LHCN-M2 (cell line): Measurements from ENCODE around the gene KRTAP3-2. TPM values are rescaled to one million over a fixed set of nuclear protein-coding genes. Genes with fewer than 3 reads are reported as not detected.

Source experiments
- DNase-seq: peaks from one replicate; pipeline ENCODE4 v3.0.0-alpha.2; 2012; ENCODE audit warnings: low read depth
- total RNA-seq: library from RNA; depleted of rRNA; stranded (reverse); fragments of >200 nt; gene quantifications from 2 replicates; pipeline ENCODE4 v1.2.3, GENCODE V29; 2014

The KRTAP3-2 gene
- total RNA-seq, 1 experiment from 2014 or later: not detected

GRCh38 chr17:41010441-41010840 lies 10.7 kb upstream of the KRTAP3-2 start:
- no peak for DNase-seq

GRCh38 chr17:41009936-41010335 lies 10.2 kb upstream of the KRTAP3-2 start:
- no peak for DNase-seq

DNA sequence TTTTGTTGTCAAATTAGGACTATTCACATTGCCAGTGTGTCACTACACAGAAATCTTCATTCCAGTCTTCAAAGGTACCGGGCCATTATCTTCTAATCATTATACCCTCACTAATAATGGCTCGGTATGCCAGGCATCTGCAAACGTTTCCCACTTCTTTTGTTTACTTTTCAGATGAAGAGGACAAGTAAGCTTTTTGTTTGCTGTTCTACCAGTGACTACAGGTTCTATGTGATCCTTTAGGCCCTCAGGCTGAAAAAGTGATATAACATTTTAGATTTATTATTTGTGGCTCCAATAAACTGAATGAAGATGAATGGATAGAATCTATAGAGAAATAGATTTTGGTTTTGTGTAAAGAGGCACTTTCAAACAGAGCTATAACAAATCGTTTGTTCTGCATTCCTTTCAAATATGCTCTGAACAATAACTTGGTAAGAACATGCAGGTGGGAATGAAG lies 9.6 kb upstream of the KRTAP3-2 start:
- DNase-seq: no peak

DNA sequence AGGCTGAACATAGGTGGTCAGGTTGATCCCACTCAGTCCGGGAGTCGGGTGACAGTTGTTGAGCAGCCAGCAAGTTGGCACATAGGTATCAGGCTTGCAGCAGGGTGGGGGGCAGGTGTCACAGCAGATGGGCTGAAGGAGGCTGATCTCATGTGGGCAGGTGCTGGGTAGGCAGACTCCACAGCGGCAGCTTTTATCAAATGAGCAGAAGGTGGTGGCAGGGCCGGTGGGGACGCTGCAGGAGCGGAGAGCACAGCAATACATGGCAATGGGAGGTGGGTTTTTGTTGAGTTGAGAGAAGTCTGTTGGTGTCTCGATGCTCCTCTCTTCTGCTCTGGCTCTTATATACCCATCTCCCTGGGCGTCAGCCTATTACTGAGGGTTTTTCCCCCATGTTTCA lies 9.1 kb upstream of the KRTAP3-2 start, which contains the start of gene KRTAP3-1:
TSS of gene KRTAP3-1 (minus strand) at position 318 of the 400 bp plus-strand sequence. CDS start at position 264, 54 bp downstream.
- no peak for DNase-seq

- DNase-seq: no peak
These were observed 4.7 kb upstream of the KRTAP3-2 start for GRCh38 chr17:41004397-41004796.

- DNase-seq: no peak
These were observed 4.2 kb upstream of the KRTAP3-2 start for GRCh38 chr17:41003926-41004325.

DNA sequence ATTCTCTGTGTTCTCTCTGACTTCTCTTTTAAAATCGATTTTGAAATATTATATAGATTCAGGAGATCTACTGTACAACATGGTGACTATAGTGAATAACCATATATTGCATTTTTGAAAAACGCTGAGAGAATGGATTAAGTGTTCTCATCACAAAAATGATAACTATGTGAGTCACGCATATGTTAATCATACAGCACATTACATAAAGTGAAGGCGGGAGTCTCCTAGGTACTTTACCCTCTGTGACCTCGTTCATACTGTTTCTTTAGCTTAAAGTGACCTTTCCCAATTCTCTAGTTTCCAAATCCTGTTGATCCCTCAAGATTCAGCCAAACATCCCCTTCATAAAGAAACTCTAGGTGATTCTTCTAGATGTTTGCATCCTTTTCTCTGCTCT lies 3.1 kb upstream of the KRTAP3-2 start:
- DNase-seq: peak; percentile 47

GRCh38 chr17:41001795-41002194 lies 2.1 kb upstream of the KRTAP3-2 start:
- DNase-seq: no peak

DNA sequence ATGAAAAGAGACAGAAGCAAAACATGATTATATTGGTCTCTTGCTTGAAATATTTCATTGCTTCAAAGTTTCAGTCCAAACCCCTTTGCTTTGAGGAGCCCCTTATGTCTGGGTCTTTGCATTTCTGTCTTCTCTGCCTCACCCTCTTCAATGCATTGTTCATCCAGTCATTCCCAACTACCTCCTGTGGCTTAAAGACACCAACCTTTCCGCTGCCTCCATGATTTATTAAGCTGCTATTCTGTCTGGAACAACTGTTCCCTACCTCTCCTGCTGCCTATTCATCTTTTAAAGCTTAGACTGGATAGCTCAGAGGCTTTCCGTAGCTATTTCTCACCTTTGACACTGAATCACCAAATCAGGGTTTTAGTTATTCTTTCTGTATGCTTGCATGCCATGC lies 2.3 kb downstream of the KRTAP3-2 start:
- DNase-seq: no peak

DNA sequence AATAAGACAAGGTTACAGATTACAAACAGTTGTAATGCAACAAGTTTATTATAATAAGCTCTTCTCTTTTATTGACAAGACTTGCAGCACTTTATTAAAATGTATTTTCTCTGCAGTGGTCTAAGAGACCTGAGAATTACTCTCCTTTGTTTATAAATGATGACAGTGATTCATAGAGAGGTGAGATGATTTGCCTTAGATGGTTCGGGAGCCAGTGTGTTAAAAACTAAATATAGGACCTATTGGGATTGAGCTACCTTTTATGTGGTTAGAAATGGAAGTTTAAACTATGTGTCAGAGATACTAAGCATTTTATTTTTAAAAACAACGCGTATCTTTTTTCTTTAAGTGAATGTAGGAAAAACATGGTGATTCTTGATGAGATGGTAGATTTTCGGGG lies 2.9 kb downstream of the KRTAP3-2 start:
- DNase-seq: no peak

DNA sequence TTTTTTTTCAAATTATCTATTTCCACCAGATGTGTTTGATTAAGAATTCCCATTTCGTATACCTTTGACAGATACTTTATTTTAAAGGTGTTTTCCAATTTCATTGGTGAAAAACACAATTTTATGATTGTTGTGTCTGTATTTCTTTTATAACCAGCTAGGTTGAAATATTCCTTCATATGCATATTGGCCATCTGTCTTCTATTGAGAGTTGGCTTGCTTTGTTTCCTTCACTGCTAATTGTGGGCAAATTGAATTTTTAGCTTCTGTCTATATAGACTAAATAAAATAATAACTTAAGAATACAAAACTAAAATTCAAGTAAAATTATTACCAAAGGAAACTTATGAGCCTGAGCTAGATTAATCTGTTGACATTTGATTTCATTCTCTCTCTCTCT lies 4.6 kb downstream of the KRTAP3-2 start:
- DNase-seq: no peak

DNA sequence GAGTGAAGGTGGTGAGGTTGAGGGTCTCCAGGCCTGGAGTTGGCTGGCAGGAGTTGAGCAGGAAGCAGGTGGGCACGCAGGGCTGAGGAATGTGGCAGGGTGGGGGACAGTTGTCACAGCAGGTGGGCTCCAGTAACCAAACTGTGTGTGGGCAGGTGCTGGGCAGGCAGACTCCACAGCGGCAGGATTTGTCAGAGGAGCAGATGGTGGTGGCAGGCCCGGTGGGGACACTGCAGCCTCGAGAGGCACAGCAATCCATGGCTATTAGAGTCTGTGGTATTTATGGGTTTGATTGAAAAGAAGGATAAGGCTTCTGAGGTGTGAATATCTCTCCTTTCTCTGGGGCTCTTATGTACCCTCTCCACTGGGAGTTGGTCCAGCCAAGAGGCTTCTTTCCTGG lies 5.9 kb downstream of the KRTAP3-2 start, which contains the start of gene KRTAP3-3:
TSS of gene KRTAP3-3 (minus strand) at position 326 of the 400 bp plus-strand sequence. CDS start at position 259, 67 bp downstream.
- no peak for DNase-seq

DNA sequence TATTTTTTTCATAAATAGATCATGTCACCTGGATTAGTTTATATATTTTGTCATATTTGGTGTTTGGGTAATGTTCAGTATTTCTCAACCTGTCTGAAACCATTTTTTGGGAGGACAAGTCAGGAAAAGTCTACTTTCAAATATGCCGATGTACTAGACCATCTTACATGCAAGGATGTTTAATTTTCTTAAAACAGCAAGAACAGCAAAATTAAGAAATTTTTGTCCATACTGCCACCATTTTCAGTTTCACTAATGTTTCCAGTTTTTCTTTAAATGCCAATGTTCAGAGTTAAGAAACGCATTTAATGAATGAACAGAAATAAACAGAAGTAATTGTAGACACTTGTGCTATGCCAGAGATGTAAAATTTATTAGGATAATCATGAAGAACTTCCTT lies 6.6 kb downstream of the KRTAP3-2 start:
- DNase-seq: no peak

DNA sequence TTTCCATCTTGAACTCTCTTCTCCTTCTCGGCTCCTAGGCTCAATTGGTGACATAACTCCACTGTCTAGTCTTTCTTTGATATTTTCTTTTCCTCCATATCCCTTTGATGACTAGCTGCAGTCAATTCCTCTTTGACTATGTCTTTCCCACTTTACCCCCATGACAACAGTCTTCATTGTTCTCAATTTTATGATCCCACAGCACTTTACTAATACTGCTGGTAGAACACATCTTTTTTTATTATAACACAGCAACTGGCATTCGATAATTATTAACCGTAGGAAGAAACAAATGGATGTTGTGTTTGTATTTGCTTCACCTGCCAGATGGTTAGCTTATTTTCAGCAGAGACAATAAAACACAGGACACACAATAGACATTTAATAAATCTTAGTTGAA lies 7.0 kb downstream of the KRTAP3-2 start:
- no peak for DNase-seq

DNA sequence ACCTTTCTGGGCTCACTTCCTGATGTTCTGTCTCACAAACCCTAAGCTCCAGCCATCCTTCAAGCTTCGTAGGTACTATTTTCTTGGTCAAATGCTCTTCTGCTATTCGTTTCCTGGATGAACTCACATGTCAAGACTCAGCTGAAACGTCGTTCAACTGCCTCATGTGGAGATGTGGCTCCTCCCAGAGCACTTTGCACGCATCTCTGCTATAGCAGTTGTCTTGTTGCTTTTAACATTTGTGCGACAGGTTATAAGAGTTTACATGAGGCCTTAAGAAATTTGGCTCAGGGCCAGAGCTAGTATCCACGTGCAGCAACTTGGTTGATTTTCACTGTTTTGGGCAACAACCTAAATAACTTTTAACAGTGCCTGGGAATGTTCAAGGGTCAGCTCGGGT lies 12.8 kb downstream of the KRTAP3-2 start:
- no peak for DNase-seq

DNA sequence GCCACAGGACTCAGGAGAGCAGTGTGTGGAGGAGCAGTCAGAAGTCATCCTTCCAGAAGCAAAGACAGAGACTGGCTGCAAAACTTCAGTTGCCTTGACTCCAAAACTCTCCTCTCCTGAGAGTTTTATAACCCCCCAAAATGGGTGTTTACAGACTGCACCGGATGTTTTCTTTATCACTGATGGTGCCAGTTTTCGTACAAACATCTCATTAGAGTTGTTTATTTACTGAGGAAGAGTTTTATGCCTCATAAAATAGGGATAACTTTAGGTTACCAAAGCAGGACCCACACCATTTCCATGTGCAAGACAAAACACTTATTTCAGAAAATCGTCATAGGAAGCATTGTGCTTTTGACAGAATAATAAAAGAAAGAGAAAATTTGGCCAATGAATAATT lies 15.5 kb downstream of the KRTAP3-2 start, which contains the start of gene KRT40:
TSS of gene KRT40 (minus strand) at position 101 of the 400 bp plus-strand sequence. CDS start at position 48, 53 bp downstream.
- no peak for DNase-seq

DNA sequence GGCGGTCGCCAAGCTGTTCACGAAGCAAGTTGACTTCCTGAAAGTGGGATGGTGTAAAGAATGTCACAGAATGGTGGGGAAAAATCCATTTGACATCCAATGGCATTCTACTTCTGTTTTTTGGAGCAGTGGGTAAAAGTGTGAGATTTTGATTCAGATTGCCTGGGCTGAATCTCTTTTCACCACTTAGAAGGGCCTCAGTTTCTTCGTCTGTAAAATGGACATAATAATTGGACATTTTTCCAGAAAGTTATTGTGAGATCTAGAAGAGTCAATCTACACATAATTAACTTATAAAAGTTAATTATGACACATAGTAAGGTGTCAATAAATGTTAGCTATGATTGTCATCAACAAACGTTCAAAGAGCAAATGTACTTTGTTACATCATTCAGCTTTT lies 18.6 kb downstream of the KRTAP3-2 start:
- no peak for DNase-seq

GRCh38 chr17:40980596-40980995 lies 19.1 kb downstream of the KRTAP3-2 start:
- peak; percentile 71 for DNase-seq

DNA sequence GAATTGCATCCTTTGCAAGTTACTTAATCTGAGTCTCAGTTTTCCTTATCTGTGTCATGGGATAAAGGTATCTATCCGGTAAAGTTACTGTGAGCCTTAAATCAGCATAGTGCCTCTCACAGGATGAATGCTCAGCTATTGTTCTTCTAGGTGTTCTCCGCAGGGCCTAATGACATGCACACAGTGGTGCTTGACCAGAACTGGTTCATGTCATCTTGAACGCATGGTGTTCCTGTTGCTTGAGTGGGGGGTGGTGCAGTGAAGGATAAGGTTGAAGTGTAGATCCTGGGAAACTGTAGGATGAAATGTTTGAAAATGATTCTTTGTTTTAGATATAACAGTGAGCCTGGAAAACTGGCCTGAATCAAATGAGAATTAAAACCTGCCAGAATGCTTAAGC lies 19.6 kb downstream of the KRTAP3-2 start:
- DNase-seq: no peak

DNA sequence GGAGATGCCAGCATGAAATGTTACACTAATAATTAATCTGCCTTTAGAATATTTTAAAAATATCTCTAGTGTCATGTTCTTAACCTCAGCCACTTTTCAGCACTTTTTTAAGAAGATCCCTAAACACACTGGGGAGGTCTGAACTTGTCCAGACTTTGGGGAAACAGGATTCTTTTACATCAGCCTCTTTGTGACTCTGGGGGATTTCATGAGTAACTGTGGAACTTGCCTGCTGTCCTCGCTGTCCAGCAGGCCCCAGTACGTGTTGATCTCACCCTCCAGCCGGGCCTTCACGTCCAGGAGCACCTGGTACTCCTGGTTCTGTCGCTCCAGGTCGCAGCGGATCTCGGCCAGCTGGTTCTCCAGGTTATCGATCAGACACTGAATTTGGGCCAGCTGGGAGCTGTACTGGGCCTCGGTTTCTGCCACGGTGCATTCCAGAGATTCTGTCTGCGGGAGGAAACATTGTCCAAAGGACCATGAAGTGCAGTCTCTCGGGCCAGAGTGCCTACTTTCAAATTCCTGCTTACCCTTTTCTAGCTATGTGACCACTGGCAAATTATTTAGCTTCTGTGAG lies 21.0 kb downstream of the KRTAP3-2 start:
- no peak for DNase-seq

DNA sequence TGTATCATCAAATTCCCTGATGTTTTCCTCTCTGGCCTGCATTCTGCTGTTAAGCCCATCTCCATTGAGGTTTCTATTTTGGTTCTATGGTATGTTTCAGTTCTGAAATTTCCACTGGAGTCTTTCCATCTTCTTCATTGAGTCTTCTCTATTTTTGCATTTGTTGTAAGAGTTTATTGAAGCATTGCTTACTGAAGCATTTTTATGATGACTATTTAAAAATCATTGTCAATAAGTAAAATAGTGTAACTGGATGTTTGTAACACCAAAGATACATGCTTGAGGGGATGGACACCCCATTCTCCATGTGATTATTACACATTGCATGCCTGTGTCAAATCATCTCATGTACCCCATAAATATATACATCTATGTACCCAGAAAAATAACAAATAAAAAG lies 24.2 kb downstream of the KRTAP3-2 start:
- DNase-seq: no peak

DNA sequence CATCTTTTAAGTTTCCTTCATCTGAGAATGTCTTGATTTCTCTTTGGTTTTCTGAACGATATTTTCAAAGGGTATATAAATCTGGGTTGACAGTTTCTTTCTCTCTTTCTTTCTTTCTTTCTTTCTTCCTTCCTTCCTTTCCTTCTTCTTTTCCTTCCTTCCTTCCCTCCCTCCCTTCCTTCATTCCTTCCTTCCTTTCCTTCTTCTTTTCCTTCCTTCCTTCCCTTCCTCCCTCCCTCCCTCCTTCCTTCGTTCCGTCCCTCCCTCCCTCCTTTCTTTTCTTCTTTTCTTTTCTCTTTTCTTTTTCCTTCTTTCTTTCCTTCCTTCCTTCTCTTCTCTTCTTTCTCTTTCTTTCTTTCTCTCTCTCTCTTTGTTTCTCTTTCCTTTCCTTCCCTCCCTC lies 25.3 kb downstream of the KRTAP3-2 start:
- no peak for DNase-seq

DNA sequence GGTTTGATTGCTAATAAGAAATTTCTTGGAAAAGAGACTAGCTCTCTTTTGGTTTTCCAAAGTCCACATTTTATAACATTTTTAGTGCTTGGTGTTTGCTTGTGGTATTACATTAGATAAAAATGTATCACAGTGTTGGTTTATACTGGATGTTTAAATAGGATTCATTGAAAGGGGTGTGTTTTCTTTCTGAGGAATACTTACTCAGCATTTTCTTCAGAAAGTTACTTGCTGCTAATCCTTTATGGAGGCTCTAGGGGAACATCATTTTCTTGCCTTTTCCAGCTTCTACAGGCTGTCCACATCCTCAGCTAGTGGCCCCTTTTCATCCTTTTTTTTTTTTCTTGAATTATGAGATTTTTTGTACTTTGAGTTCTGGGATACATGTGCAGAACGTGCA lies 32.1 kb downstream of the KRTAP3-2 start:
- DNase-seq: no peak

GRCh38 chr17:40966848-40967247 lies 32.9 kb downstream of the KRTAP3-2 start, which contains the start of gene KRT39:
TSS of gene KRT39 (minus strand) at chr17:40966948. CDS start at chr17:40966856, 92 bp downstream.
- DNase-seq: no peak
